EH (cell line): Measurements from ENCODE around the gene INS.
"Not testable (repeated sequence)": the region's sequence is repeated elsewhere in the genome, so short reads cannot be mapped to it uniquely, and the experiment has no call there.

Experiments
- DNase-seq: peaks from one replicate; pipeline ENCODE4 v3.0.0-alpha.2; 2015; ENCODE audit warnings: low read depth

Gene INS

DNA sequence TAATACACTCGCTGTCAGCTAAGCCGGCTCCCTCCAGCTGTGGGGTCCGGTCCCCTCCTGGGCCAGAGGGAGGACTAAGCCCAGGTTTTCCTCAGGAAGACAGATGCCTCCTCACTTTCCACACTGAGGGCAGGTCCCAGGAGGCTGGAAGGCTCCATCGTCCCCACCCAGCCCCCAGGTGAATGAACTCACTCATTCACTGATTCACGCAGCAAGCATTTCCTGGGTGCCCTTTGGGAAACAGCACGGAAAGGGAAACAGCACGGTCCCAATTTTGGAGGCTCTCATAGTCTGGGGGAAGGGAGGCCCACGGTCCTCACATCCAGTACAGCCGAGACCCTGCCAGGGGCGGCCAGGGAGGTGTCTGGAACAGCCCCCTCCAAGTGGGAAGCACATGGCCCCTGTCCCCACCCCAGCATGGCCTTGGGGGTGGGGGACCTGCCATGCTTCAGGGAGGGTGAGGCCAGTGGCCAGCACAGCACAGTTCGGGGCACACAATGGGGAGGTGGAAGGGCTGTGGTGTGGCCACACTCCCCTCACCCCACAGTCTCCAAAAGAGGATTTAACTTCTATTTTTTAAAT is 19.9 kb upstream of the INS start:
- DNase-seq, result peak; percentile 28

DNA sequence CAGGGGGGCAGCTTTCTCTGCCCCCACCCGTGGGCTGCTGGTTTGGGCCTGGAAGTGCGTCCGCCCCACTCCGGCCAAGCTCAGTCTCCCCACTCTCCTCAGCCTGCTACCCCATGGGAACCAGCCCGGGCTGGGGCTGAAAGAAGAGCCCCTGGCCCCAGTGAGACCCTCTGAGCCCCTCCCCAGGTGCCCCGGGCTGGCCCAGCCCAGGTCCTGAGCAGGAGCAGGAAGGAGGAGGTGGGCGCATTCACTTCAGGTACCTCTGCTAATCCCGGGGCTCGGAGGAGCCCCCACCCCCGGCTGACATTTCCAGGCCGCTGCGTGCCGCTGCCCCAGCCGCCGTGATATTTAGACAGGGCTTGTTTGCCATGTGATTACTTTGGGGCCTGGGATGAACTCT is 19.3 kb upstream of the INS start:
- no peak for DNase-seq

DNA sequence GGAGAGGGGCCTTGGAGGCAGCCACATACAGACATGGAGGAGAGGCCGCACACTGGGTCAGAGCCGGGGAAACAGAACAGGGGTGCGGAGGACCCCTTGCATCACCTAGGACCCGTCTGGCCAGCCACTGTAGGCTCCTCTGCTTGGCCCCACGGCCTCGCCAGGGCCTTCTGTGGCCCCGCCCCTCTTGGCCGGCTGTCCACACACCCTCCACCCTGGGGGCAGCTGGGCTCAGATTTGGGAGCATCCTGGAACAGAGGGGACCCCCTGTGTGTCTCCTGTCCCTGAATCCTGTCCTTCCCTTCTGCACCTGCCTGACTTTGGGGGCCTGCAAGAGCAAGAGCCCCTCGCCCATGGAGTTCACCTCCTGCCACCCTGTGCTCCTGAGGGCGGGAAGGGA is 18.5 kb upstream of the INS start:
- DNase-seq, result no peak

DNA sequence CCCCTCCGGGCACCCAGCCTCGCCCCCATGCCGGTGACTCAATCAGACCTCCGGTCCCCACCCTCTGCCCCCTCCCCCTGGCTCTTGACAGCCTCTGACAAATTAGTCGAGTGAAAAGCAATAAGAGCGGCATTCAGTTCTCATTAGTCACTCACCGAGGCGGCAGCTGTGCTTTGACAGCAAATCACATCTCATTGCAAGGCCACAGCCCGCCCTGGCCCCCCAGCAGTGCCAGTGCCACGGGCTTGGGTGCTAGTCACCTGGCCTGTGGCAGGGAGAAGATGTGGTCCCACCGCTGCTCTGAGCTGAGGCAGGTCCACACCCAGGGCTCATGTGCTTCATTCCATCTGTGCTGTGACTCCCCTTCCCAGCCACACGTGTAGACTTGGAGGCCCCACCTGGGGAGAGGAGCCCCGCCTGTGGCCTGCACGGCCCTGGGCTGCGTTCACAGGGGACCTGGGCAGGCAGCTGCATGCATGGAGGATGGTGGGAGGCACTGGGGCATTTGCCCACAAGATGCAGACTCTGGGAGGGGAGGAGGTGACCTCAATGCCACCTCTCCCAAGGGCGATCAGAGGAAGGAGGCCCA is 18.0 kb upstream of the INS start:
- DNase-seq, result peak; percentile 75

DNA sequence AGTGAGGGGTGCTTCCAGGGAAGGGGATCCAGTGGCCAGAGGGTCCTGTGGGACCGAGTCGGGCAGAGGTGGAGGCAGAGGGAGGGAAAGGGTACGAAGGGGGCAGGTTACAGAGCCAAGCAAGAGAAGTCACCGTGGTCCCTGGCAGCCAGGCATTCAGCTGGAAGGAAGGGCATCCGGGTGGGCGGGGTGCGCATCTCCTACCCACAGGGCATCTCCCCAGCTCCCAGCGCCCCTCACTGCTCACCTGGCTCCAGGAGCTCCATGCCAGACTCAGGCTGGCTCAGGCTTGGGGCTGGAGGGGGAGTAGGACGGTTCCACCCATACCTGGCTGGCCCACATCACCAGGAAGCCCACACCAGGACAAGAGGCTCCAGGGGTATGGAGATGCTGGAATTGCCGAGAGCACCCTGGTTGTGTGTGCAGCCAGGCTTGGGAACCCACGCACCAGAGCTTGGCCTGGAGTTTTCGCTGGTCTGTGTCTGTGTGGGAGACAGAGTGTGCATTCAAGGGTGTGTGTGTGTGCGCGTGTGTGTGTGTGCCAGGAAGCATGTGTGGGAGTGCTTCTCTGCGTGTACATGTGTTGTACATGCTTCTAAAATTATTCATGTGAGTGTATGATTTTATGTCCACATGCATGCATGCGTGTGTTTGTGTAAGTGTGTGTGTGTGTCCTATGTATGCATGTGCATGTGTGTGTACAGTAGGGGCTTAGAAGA is 17.2 kb upstream of the INS start:
- DNase-seq, result not testable (repeated sequence)

DNA sequence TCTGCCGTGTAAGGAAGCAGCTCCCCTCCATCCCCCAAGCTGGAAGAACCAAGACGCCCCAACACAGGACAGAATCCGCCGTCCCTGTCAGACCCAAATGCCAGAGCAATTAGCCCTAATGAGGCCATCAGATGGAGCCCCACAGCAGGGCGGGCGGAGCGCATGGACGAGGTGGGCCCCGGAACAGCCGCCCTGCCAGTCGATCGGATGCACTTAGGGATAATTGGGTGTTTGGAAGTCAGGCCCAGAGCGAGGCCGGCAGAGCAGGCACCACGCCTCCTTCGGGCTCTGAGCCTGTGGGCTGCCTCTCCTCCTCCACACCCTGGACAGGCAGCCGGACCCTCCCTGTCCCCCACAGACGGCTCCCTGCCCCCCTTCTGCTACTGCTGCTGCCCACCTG is 16.1 kb upstream of the INS start:
- no peak for DNase-seq

DNA sequence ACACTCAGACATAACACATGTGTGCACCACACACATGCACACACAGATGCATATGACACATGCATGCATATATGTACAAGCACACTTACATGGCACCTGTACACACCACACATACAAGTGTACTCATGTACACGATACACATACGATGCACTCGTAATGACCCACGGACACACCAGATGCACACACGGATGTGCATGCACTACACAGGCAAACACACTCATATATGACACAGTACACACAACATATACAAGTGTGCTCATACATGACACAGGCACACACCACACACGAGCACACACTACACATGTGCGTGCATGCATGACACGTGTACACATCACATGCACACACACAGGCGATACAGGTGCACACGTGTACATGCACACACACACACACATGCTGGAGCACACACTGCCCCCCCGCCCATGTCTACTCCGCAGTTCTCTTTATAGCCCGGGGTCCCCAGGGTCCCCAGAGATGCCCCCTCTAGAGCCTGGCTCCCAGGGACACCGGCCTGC is 15.4 kb upstream of the INS start:
- DNase-seq, result no peak

DNA sequence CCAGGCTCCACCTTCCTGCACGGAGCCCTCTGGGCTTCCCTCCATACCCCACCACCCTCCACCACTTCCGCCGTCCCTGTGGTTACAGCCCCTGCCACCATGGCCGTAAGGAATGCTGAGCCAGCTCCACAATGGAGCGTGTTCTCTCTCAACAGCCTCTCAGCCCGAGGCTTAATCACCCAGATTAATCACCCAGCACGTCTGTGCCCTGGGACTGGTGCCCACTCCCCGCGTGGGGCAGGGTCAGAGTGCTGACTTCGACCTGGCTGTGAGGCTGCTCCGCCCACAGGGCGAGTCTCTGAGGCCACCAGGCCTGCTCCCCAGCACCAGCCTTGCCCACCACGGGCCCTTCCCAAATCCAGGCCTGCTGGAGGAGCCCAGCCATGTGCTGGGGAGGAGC is 14.7 kb upstream of the INS start:
- DNase-seq, result peak; percentile 86

DNA sequence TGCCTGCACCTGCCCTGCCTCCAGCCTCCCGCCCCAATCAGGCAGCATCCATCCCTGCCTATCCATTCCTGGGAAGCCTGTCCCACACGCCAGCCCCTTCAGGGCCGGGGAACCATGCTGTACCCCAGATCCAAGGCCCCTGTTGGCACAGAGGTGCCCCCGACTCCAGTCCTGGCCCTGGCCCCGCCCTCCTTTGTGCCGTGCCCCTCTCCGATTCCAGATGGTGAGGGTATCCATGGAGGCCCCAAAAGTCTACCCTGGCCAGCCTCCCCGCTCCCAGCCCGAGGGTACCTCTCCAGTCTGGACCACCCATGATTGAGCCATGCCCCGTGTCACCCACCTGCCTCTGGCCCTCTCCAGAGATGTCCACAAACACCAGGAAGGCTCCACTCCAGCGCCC is 13.4 kb upstream of the INS start:
- DNase-seq, result no peak

DNA sequence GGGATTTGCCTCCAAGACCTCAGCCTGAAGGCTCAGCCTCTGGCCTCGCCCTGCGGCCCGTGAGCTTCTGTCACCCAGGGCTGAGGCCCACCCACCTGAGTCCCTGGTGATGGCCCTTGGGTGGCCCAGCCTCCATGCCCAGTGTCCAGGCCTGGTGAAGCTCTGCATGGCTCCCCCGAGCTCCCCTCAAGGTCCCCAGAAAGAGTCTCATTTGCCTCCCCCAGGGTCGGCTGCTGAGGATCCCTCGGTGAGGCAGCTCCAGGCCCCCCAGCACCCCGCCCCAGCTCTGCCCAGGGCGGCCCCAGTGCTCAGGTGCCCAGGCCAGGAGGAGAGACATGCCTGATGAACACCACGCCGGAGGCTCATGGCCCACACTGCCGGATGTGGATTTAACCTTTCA is 12.8 kb upstream of the INS start:
- no peak for DNase-seq

DNA sequence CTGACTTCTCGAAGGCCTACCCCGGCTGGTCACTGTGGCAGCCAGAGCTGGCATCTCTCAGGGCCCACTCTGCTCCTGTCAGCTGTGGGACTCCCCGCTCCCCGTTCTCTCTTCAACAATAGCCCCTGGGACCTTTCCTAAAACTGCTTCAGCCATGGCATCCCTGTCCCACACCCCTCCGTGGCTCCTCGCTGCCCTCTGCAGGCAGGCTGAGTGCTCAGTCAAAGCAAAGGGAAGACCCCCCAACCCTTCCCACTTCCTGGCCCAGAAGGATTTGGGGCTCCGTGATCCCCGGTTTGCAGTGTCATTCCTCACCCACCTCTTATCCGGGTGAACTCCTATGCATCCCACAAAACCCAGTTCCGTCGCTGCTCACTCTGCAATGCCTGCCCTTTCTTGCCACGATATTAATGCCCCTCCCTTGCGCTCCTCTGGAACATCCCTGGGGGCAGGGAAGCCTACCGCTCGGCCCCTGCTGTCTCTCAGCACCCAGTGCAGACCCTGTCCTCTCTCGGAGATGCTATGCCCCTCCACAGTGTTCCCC is 12.2 kb upstream of the INS start:
- no peak for DNase-seq

DNA sequence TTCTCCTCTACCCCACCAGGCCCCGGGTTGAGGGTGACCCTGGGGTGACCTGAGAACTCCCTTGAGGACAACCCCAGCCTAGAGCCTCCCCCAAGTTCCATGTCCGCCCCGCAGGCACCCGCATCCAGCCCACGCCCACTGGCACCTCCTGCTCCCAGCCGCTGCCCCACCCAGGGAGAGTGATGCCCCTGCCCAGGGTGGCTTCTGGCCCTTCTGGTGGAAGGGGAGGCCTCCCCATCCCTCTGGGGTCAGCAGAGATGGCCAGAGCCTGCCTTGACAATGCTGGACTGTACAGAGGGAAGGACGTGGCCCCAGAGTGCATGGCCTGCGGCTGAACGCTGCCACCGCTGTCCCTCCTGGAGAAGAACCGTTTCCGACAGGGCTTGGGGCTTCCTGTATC is 11.7 kb upstream of the INS start:
- DNase-seq, result no peak

DNA sequence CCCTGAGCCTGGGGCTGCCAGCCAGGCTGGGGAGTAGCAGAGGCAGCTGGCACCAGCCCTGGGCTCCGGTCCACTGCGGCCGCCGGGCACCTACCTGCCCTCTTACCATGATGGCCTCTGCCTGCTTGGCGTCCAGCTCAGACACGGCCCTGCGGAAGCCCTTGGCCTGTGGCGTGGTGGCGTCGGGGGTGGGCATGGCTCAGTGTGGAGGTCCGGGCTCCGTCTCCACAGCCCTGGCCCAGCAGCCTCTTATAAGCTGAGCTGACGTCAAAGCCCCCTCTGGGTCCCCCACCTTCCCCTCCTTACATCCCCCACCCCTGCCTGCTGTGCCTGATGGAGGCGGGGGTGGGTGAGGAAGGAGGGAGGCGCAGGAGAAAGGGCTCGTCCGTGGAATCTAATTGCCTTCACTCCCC is 10.6 kb upstream of the INS start, which contains the start of gene TH:
TH (minus strand) TSS at position 225 of the 413 bp plus-strand sequence; CDS start at position 196, 29 bp downstream.
- no peak for DNase-seq

DNA sequence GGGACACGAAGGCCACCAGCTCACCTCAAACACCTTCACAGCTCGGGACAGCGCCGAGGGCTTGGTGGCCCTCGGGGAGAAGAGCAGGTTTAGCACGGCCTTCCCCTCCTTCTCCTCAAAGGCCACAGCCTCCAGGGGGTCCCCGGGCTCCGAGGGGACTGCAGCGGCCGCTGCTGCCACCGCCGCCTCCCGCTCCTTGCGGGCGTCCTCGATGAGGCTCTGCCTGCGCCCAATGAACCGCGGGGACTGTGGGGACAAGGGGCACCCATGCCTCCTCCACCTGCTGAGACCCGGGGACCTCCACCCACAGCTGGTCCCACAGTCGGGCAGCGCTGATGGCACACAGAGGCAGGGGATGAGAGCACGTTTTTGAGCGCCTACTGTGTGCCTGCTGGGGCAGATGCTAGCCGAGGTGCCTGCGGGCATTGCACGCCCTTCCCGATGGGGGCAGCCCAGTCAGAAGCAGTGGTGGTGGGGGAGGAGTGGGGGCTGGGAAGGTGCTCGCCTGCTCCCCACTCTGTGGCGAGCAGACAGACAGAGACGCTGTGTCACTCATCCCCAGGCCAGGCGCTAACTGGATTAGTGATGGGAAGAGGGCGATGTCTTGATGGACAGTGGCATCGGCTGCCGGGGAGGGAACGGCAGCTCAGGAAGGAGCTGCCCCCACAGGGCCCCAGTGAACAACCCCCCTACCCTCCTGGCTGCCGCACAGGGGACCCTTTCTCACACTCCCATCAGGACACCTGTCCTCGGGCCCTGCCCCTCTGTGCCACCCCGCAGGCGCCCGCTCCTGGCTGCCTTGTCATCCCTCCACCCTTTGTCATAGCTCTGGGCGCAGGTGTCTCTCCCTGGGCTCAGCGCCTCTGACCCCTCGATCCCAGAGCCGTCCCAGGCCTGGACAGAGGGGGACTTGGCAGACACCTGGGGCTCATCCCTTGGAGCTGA is 8.9 kb upstream of the INS start:
- no peak for DNase-seq

DNA sequence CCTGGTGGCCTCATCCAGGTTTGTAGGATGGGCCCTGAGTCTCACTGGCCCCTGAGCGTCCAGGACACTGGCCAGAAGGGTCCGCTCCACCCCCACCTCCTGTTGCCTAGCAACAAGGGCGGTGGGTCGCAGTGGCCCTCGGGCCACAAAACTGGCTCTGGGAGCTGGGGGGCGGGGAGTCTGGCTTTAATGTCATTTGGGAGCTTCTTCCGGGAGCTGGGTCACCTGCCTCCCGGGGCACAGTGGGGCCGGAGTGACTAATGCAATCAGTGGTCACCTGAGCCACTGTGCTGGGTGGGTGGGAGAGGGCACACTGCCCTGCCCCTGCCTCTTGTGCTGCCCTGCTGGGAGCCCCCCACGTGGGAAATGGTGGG is 8.0 kb upstream of the INS start:
- no peak for DNase-seq

DNA sequence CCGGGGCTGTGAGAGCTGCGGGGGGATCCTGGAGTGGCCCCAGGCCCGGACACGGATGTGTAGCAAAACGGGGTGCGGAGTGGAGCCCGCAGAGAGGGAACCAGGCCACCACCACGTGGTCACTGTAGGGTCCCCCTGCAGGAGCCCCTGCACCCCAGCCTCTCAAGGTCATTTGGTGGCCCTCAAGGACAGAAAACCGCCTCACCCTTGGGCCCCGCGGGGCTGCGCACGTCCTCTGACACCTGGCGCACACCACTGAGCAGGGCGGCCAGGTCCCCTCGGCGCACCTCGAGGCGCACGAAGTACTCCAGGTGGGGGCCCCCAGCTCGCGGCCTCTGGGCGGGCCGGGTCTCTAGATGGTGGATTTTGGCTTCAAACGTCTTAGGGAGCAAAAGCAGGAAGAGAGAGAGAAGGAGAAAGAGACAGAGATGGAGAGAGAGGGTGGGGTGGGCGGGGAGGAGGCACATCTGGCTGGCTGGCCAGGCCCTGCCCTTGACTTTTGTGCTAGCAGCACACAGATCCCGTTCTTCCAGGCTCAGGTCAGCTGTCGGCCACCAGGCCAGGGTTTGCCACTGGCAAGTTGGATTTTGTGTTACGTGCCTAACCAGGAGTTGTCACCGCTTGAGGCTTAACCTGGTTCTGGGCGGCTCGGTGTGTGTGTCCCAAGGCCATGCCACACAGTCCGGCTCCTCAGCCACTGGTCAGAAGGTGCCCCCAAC is 7.4 kb upstream of the INS start:
- DNase-seq, result no peak

DNA sequence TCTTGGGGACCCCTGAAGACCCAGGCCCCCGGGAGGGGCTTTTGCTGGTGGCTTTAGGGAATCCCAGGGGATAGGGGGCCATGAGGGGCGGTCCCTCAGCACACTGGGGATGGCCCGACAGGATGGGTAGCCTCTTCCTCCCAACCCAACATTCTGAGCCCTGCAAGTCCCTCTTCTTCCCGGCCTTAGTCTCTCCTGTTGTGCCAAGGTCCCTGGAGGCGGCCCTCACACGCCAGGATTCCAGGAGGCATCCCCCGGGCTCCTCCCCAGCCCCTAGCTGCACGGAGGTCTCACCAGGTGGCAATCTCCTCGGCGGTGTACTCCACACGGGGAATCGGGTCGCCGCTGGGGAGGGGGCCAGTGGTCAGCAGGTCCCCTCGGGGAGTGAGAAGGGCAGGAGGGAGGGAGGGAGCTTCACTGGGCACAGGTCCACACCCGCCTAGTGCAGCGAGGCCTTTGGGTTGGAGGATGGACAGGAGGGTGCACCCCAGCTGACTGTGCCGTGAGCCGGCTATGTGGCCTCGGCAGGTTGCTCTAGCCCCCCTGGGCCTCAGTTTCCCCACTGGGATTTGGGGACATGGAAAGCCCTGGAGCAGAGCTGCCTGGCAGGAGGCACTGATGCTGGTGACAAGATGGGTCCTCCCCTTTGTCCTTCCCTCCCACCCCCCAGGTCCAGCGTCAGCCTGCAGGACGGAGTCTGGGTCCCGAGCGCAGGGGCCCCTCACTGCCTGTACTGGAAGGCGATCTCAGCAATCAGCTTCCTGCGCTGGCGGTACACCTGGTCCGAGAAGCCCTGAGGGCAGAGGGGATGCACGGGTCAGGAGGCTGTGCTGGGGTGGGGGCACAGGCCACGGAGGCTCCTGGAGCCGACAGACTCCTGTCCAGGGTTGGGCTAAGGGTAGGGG is 6.4 kb upstream of the INS start:
- DNase-seq, result no peak

DNA sequence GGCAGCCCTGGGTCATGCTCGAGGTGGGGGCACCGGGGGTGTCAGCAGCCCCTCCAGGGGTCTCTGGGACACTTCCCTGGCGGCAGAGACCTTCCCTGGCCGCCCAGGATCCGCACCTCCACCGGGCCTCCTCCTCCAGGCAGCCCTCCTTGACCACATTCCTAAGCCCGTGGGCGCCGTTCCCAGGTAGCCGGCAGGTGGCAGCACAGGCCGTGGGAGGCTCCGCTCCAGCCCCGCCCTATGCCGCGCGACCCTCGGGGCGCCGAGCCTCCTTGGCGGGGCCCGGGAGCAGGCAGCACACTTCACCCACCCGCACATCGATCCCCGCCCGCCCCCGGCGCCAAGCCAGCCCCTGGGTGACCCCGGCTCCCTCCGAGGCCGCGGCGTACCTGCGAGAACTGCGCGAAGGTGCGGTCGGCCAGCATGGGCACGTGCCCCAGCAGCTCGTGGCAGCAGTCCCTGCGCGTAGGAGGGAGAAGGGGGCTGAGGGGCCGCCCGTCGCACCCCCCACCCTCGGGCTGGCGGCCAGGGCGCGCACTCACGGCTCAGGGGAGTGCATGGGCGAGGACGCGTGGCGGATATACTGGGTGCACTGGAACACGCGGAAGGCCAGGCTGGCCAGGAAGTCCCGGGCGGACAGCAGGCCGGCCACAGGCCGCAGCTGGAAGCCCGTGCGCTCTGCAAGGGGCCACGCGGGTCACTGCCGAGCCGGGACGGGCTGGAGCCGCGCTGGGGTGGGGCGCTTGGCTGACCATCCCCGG is 5.3 kb upstream of the INS start:
- DNase-seq, result no peak

DNA sequence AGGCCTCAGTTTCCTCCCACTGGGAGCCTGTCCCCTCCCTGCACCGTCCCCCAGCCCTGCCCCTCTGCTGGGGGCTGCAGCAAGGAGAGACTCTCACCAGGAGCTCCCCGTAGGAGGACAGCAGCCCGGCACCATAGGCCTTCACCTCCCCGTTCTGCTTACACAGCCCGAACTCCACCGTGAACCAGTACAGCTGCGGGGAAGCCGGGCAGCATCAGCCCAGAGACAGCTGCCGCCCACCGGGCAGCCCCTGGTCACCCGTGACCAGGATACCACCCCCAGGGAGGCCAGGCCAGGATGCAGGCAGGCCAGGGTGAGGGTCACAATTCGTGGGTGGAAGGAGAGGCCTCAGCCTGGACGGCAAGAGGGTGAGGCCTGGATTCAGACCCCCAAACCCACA is 4.6 kb upstream of the INS start:
- DNase-seq, result no peak
